NCI-H2227 treated with DMSO at 0.1 percent for 48 hours (cell line): ENCODE results near the gene PAM16.
"Not testable (repeated sequence)": the region's sequence is repeated elsewhere in the genome, so short reads cannot be mapped to it uniquely, and the experiment has no call there.

Experiments
- DNase-seq: peaks from one replicate; lab custom pipeline; 2025; lab: John Stamatoyannopoulos, UW

The PAM16 gene

GRCh38 chr16:4352843-4353242 lies 1.7 kb upstream of the PAM16 start:
- DNase-seq, result no peak

GRCh38 chr16:4351880-4352279 lies 759 bp upstream of the PAM16 start:
- no peak for DNase-seq

GRCh38 chr16:4350365-4350786 lies 745 bp downstream of the PAM16 start:
- DNase-seq, result no peak

DNA sequence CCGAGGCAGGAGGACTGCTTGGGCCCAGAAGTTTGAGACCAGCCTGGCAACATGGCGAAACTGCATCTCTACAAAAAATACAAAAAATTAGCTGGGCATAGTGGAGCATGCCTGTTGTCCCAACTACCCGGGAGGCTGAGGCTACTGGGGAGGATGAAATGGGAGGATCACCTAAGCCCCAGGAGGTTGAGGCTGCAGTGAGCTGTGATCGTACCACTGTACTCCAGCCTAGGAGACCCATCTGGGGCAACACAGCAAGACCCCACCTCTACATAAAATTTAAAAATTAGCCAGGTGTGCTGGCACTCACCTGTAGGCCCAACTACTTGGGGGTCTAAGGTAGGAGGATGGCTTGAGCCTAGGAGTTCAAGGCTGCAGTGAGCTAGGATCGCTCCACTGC lies 1.8 kb downstream of the PAM16 start:
- no peak for DNase-seq

DNA sequence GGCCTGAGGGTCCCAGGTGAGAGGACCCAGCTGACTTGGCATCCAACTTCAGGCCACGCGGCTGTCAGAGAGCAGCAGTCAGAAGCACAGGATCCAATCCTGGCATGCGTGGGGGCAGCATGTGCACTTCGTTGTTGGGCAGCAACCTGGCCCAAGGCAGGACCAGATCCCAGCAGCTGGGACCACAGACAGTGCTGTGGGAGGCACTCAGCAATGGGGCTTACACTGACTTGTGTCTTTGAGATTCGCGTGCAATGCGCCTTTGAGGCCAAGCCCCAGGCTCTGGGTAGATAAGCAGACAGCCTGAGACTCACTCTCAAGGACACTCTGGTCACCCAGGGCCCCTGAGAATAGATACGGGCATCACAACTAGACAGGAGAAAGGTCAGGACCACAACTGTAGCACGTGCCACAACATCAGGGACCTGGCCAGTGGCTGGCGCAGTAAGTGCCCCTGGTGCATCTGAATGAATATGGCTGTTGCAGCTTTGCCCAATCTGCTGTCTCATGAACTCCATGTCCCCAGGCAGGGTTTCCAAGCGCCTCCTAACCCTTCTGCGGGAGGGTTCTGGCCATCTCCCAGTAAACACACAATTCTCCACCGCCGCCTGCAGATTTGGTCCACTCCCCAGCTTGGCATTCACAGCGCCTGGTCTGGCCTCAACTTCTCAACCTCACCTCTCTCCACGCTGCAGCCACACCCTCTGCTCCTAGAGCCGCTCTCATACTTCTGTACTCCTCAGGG lies 3.2 kb downstream of the PAM16 start:
- no peak for DNase-seq

DNA sequence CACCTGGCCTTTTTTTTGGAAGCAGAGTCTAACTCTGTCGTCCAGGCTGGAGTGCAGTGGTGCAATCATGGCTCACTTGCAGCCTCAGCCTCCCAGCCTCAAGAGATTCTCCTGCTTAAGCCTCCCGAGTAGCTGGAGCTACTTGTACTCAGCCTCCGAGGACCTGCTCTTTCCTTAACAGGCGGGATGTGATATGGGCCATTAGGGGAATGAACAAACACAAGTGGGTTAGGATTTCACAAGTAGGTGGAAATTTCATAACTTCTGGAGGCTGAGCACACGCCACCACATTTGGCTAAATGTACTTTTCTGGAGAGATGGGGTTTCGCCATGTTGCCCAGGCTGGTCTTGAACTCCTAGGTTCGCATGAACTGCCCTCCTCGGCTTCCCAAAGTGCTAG lies 4.1 kb downstream of the PAM16 start:
- DNase-seq, result no peak

DNA sequence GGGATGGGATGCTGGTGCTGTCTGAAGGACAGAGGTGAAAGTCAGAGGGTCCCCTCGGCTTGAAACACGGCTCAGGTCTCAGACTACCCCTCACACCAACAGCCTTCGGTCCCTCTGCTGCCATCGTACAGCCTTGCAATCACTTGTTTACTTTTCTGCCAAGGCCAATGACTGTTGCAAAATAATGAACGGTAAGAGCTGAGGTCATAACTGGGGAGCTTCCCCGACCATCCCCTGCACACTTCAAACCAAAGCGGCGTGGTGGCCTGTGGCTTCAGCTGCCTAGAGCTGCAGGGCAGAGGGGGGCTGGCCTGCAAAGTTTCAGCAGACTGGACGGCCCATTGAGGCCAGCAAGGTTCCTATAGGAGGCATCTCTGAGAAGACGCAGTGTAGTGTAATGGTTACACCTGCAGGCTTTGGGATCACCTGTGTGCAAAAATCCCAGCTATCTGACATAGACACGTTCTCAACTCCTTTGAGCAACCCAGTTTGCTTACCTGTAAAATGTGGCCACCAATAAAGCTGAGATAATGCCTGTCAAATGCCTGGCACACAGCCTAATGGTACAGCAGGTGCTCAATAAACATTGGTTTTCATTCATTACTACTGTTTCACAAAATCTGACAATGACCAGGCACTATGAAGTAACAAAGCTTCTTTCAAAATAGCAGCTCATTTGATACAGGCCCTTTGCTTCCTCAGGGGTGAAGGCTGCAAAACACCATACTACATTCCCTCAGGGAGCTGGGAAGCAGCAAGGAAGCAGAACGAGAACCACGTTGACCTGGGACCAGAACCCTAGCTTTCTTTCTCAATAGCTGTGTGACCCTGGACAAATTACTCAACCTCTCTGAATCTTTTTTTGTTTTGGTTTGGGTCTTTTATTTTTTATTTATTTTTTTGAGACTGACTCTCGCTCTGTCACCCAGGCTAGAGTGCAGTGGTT lies 5.0 kb downstream of the PAM16 start:
- no peak for DNase-seq

GRCh38 chr16:4344983-4345835 lies 5.9 kb downstream of the PAM16 start:
- peak; percentile 70 for DNase-seq

GRCh38 chr16:4344300-4344982 lies 6.7 kb downstream of the PAM16 start:
- not testable (repeated sequence) for DNase-seq

DNA sequence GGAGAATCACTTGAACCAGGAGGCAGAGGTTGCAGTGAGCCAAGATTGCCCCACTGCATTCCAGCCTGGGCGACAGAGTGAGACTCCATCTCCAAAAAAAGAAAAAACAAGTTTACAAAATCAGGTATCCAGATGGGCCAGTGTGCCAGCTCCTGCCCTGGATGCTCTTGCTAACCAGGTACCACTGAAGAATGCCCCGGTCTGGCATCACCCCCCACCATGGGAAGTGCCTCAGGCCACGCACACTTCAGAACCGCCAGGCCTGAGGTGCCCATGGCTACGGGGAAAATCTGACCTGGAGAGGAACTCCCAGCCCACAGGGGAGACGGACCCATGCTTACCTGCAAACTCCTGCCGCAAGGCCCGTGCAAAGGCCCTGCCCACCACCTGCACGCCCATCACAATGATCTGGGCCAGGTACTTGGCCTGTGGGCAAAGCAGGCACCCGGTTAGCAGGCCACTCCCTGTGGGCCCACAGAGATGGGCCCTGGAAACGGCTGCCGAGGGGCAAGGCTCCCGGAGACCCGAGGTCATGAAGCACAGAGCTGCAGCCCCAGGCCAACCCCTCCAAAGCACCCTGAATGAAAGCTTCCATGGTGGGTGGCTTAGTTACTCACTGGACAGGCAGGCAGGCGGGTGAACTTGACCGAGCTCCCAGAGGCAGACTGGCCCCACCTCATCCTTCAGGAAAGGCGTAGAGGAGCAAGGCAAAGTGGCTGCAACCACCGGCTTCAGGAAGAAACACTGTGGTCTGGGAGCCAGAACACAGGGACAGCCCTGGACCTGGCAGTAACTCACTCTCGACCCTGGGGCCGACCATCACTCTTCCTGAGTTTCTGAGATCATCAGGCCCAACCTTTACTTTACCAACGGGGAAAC lies 8.0 kb downstream of the PAM16 start:
- DNase-seq, result no peak

- no peak for DNase-seq
Observed at GRCh38 chr16:4341250-4341649, 9.9 kb downstream of the PAM16 start.

DNA sequence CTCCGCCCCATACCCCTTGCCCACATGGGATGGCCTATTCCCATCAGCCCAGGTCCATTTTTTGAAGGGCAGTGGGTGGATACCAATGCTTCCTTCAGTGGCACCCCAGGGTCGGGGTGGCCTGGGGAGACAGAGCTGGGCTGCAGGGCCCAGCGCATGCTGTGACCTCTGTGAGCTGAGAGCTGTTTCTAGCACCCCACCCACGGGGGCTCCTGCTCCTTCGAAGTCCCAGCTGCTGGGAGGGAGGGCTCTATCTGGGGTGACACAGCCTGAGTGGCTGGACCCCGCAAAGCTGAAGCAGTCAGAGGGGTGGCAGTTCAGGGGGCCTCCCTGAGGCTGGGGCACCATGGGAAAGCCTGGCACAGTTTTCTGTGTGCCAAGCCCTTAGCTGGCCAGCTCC lies 10.7 kb downstream of the PAM16 start:
- DNase-seq, result no peak

DNA sequence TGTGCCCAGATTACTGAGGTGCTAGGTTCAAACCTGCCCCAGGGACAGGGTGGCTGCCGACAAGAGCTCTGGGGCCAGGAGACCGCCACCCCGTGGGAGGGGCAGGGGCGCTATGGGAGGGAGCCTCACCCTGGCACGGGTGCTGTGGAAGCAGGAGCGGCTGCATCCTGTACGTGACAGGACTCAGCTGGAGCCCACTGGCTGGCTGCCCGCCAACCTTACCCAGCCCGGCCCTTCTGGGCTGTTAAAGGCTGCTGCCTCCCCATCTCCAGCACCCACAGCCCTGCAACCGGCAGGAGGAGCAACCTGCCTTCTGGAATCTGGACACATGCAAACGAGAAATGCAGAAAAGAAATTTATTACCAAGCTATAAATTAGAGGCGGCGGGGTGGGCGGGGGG lies 11.2 kb downstream of the PAM16 start:
- peak; percentile 25 for DNase-seq

DNA sequence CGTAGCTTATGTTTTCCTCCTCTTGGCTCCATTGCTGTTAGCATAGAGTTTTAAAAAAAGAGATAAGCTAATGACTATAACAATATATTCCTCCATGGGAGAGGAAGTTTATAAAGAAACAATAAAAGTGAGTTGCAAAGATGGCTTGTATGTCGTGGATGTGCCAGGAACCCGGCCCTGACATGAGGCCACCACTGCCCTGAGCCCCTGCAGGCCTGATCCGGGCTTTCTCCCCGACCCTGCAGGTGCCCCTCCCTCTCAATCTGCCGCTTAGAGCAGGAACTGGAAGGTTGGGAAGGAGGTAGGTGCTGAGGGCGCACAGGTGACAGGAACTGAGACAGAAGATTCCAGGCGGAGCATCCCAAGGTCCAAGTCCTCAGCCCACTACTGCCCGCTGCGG lies 11.7 kb downstream of the PAM16 start:
- DNase-seq, result no peak

- no peak for DNase-seq
Observed at GRCh38 chr16:4338712-4339299, 12.3 kb downstream of the PAM16 start.

- no peak for DNase-seq
Observed at GRCh38 chr16:4338125-4338582, 13.0 kb downstream of the PAM16 start.

GRCh38 chr16:4337540-4338088 lies 13.5 kb downstream of the PAM16 start:
- DNase-seq, result no peak

DNA sequence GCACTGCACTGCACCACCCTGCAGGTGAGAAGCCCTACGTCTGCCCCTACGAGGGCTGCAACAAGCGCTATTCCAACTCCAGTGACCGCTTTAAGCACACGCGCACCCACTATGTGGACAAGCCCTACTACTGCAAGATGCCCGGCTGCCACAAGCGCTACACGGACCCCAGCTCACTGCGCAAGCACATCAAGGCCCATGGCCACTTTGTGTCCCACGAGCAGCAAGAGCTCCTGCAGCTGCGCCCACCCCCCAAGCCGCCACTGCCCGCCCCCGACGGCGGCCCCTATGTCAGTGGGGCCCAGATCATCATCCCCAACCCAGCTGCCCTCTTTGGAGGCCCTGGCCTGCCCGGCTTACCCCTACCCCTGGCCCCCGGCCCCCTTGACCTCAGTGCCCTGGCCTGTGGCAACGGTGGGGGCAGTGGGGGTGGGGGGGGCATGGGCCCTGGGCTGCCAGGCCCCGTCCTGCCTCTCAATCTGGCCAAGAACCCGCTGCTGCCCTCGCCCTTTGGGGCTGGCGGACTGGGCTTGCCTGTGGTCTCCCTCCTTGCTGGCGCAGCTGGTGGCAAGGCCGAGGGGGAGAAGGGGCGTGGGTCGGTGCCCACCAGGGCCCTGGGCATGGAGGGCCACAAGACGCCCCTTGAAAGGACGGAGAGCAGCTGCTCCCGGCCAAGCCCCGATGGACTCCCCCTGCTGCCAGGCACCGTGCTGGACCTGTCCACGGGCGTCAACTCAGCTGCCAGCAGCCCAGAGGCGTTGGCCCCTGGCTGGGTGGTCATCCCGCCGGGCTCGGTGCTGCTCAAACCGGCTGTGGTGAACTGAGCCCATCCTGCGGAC lies 14.2 kb downstream of the PAM16 start:
- no peak for DNase-seq
